NCI-H226 (cell line): ENCODE data around the gene KLRC4.
"Not testable (repeated sequence)": the region's sequence is repeated elsewhere in the genome, so short reads cannot be mapped to it uniquely, and the experiment has no call there.

Experiments
- DNase-seq: peaks from one replicate; pipeline ENCODE4 v3.0.0-alpha.2; 2015

The KLRC4 gene

DNA sequence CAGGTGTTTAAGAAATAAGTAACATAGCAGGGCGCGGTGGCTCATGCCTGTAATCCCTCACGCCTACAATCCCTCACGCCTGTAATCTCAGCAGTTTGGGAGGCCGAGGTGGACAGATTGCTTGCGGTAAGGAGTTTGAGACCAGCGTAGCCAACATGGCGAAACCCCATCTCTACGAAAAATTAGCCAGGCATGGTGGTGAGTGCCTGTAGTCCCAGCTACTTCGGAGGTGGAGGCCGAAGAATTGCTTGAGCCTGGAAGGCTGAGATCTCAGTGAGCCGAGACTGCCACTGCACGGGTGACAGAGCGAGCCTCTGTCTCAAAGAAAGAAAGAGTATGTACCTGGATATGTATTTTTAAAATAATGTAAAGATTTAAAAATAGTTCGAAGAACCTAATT is 13.4 kb downstream of the KLRC4 start:
- not testable (repeated sequence) for DNase-seq

DNA sequence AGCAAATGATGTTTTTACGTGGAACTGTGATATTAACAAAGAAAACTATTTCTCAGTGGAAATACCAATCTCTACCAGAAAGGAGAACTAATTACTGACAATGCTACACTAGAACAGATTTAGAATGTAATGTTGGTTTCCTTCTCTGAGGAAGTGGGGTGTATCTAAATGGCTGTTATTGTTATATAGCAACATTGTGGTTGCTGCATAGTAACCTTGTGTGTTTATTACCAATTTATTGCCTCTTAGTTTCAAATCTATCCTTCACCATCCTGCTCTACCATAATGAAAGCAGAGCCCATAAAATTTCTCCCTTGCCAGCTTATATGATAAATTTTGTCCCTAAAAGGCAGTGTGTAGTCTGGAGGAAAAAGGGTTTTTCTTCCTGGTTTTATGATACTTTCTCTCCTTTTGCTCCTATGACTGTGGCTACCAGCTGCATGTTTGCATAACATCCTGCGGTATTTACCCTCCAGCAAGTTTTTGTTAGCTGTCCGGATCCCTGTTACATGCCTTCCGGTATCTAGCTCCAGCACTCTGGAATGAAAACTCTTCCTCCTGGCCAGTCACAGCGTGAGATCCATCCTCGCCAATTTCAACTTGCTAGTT is 14.1 kb downstream of the KLRC4 start:
- DNase-seq = peak; percentile 84

DNA sequence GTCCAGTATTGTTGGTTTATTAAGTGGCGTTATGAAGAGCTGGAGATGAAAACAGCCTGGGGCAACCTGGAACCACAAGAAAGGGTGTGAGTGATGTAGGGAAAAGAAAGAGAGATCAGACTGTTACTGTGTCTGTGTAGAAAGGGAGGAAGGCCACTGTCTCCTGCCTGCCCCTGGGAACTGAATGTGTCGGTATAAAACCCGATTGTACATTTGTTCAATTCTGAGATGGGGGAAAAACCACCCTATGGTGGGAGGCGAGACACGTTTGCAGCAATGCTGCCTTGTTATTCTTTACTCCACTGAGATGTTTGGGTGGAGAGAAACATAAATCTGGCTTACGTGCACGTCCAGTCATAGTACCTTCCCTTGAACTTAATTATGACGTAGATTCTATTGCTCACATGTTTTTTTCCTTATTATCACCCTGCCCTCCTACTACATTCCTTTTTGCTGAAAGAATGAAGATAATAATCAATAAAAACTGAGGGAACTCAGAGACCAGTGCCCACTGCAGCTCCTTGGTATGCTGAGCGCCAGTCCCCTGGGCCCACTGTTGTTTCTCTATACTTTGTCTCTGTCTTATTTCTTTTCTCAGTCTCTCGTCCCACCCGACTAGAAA is 14.9 kb downstream of the KLRC4 start:
- not testable (repeated sequence) for DNase-seq

DNA sequence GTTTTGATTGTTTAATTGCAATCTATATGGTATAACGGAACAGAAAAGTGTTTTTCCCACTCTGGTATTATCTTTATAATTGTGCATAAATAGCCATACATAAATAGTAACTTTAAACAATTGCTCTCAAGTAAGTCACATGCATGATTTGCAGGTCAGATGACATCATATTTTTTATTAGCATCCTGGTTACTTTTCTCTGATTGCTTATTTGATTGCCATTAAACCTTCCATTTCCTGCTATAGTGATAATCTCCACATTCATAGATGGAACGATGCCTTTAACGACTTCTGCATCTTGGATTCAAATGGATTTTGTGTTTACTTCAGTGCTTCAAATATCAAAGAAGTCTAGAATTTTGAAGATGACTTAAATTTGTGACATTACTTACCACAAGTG is 16.3 kb downstream of the KLRC4 start:
- DNase-seq = no peak

DNA sequence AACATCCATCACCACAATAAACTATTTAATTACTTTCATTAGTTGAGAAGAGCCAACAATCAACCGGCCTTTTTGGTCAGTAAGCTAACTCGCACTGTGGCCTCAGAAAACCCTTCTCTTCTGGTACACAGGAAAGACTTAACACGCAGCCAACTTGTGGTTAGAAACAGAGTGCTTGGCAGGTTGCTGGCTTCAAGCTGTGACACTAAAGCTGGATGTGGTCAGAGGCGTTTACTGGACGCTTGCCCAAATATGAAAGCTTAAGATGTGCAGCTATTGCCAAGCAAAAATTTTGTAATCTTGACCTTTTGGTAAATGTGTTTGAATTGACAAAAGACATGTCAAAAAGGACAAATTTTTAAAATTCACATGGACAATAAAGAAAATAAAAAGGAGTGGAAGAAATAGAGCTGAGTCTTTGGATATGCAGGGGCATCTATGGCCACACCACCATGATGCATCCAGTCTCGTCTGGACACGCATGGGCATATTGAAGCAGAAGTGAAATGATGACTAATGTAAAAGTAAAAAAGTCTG is 17.1 kb downstream of the KLRC4 start:
- peak; percentile 78 for DNase-seq

DNA sequence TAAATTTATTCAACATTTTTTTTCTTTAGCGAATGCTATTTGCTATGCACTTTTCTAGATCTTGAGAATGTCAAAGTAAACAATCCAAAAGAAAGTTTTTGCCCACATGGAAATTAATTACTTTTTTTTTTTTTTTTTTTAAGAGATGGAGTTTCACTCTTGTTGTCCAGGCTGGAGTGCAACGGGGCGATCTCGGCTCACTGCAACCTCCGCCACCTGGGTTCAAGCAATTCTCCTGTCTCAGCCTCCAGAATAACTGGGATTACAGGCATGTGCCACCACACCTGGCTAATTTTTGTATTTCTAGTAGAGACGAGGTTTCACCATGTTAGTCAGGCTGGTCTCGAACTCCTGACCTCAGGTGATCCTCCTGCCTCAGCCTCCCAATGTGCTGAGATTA is 18.6 kb downstream of the KLRC4 start:
- DNase-seq = not testable (repeated sequence)

DNA sequence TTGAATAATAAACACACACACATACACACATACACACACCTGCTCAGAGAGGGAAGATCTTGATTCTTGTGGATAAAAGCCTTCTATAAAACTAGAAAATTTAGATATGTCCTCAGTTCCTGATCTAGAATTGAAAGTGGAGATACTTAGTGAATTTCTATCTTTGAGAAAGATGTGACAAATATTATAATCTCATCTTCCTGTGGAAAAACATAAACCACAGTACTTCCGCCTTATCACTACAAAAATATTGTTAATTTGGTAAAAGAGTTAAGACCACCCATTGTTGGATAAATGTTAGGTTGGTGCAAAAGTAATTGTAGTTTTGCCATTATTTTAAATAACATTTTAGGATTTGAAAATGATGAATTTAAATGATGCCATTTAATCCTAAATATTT is 19.7 kb downstream of the KLRC4 start, which contains the start of gene KLRK1:
KLRK1 (minus strand) TSS at position 138 of the 400 bp plus-strand sequence. CDS start 1,231 bp downstream, outside the sequence.
- DNase-seq = no peak

DNA sequence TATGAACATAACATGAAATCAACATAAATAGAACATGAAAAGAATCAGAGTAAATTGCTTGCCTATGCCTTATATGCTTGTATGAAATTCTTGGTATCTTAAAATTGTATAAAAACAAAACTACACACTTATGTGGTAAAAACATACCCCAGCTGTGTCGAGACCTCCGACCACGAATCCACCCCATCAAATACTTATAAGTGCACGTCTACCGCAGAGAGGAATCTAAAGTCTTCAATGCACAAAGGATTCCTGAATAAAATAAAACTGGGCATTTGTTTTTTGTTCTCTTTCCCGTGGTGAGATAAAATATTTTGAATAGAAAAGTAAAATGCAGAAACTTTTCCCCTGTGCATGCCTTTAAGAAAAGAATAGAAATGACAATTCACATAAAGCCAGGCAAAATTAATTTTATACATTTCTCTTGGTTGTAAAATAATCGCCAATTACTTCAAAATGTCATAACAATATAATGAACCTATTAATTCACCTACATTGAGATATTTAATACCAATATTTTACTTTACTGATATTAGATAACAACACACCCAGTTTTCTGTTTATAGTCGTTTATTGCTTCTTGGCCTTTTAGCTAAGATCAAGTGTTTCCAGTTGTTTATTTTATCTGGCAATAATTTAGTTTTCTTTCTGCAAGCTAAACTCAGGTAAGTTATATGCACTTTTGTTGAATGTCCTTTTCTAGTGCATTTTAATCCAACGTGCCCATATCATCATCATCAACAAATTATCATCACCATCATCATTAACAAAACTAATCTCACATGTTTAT is 20.7 kb downstream of the KLRC4 start:
- no peak for DNase-seq

DNA sequence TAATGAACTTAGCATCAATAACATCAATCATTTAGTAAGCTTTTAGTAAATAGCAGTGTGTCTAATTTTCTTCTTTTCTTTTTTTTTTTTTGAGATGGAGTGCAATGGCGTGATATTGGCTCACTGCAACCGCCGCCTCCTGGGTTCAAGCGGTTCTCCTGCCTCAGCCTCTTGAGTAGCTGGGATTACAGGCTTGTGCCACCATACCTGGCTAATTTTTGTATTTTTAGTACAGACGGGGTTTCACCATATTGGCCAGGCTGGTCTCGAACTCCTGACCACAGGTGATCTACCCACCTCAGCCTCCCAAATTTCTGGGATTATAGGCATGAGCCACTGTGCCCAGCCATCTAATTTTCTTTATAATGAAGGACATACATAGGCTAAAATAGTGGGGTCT is 22.1 kb downstream of the KLRC4 start:
- not testable (repeated sequence) for DNase-seq

DNA sequence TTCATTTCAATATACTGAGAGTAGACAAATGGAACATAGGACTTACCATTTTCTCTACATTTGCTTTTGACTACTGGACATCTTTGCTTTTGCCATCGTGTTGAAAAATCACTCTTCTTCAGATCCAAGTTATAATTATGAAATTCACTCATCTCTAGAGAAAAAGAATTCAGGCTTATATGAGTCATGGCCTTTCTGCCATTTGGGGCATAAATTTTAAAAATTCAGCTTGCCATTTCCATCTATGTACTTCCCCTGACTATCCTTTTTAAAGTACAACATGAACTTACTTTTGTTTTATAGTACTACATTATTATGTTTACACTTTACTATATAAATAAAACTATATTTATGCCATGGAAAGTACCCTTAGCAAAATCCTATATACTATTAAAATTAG is 22.7 kb downstream of the KLRC4 start:
- DNase-seq = no peak

DNA sequence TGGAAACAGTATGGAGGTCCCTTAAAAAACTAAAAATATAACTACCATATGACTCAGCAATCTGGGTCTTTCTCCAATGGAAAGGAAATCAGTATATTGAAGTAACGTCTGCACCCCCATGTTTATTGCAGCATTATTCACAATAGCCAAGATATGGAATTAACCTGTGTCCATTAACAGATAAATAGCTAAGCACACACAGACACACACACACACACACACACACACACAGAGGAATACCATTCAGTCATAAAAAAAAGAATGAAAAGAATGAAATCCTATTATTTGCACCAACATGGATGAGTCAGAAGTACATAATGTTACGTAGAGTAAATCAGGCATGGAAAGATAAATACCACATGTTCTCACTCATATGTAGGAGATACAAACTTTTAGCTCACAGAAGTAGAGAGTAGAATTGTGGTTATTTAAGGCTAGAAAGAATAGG is 24.4 kb downstream of the KLRC4 start:
- DNase-seq = peak; percentile 65

DNA sequence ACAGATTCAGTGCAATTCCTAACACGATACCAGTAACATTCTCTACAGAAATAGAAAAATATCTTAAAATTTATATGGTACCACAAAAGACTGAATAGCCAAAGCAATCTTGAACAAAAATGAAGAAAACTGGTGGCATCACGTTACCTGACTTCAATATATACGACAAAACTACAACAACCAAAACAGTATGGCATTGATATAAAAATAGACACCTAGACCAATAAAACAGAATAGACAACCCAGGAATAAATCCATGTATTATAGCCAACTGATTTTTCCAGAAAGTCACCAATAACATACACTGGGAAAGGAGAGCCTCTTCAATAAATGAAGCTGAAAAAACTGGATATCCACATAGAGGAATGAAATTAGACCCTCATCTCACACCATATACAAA is 25.4 kb downstream of the KLRC4 start:
- no peak for DNase-seq

DNA sequence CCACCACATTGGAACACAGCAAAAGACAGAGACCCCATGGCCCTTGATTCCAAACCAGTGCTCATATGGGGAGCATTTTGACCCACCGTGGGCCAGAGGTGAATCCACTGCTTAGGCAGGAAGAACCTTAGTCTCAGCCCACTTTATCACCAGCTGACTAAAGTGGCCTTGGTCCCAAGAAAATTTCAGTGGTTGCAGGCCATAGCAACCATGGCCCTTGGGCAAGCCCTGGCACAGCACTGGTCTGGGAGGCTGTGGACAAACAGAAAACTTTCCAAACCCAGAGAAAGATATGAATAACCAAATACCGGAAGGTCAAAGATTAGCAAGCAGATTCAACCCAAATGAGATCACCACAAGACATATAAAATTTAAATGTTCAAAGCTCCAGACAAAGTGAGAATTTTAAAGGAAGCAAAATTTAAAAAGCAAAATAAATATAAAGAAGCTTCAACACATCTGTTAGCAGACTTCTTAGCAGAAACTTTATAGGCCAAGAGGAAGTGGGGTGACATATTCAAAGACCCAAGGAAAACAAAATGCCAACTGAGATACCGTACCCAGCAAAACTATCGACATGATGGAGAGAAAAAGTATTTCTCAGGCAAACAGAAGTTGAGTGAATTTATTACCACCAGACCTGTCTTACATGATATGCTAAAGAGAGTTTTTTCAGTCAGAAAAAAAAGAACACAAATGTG is 27.5 kb downstream of the KLRC4 start:
- no peak for DNase-seq

DNA sequence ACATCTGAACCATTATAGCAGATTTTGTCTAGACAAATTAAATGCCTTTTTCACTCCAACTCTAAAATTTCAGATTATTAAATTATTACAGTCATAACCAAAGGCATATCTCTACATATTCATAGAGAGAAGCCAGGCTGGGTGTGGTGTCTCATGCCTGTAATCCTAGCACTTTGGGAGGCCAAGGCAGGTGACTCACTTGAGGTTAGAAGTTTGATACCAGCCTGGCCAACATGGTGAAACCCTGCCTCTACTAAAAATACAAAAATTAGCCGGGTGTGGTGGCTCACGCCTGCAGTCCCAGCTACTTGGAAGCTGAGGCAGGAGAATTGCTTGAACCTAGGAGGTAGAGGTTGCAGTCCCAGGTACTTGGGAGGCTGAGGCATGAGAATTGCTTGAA is 30.8 kb downstream of the KLRC4 start:
- peak; percentile 34 for DNase-seq

DNA sequence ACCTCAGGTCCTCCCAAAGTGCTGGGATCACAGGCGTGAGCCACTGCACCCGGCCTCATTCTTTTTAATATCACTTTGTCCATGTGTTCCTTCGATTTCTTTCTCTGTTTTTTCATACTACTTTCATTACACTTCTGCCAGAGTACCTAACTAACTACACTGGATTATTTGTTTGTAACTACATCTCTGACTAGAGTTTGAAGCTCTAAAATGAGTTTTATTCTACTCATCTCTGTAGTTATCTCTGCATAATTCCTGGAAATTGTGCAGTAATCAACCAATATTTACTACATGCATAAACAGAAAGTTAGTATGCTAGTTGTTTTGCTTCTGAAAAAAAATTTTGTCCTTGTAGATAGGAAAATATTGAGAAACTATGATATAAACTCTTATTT is 34.9 kb downstream of the KLRC4 start:
- DNase-seq = no peak

DNA sequence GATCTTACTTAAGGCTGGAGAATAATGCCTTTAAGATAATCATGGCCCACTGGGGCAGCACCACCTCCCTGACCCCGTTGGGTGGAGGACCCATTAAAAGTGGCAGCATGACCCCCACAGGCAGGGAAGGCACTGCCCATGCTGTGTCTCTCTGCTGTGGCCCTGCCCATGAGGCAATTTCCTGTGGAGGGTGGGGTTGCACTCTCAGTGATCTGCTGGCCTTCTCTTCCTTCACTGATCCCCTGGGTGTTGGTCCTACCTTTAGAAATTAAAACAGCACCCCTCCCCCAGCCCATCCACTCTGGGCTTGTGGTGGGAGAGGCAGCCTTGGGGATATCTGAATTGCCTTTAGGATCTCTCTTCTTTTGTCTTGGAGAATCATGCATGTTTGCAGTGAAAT is 37.0 kb downstream of the KLRC4 start:
- no peak for DNase-seq

DNA sequence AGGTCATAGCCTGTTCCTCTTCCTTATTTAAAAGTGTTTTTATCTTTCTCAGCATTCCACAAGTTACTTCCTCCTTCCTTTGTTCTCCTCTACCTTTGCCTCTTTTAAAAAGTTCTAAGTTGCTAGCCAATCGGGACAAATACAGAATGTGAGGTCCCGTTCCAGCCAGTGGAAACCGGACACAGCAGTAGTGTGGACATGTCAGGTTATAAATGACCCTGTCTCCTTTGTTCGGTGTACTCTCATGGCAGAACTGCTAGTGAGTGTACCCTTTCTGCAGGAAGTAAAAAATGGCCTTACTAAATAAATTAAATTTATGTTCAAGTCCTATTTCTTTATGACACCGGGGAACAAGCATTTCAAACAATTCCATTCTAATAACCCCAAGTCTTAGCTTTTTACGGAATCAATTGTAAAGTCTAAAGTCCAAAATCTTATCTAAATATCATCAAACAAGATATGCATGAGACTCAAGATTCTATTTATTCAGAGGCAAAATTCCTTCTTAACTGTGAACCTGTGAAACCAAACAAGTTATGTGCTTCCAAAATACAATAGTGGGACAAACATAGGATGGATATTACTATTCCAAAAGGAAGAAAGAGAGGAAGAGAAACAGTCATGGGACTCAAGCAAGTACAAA is 37.5 kb downstream of the KLRC4 start:
- DNase-seq = not testable (repeated sequence)

DNA sequence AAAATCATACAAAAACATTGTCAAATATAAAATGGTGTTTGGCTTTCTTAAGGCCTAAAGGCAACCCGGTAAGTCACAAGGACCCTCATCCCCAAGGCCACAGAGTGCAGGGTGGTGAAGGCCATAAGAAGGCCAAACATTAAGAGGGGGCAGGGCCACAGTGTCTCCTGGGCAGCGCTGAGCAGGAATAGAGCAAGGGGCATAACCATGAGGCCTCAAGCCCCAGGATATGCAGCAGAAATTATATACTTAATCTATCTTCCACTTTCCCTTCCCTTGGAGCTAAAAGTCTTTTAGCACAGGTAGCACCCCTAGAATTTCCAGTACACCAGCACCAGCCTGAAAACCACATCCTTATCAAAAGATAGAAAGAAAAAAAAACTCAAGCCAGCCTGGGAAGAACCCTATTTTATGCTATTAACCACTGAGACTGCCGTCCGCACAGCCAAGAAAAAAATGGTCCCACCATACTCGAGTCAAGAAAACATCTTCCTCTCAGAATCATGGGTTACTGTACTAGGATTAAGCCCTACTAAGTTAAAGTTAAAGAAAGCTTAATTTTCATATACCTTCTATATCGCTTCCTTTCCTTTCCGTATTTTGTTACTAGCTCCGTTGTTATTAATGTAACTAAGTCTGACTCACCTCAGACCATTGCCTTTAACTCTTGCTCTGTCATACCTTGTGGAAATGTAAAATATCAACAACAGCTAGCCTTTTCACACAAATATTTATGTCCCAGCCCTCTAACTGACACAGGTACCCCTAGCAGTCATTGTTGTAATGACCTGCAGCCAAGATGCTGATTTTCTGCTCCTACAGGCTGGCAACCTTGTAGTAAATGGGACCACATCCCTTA is 39.8 kb downstream of the KLRC4 start:
- no peak for DNase-seq

DNA sequence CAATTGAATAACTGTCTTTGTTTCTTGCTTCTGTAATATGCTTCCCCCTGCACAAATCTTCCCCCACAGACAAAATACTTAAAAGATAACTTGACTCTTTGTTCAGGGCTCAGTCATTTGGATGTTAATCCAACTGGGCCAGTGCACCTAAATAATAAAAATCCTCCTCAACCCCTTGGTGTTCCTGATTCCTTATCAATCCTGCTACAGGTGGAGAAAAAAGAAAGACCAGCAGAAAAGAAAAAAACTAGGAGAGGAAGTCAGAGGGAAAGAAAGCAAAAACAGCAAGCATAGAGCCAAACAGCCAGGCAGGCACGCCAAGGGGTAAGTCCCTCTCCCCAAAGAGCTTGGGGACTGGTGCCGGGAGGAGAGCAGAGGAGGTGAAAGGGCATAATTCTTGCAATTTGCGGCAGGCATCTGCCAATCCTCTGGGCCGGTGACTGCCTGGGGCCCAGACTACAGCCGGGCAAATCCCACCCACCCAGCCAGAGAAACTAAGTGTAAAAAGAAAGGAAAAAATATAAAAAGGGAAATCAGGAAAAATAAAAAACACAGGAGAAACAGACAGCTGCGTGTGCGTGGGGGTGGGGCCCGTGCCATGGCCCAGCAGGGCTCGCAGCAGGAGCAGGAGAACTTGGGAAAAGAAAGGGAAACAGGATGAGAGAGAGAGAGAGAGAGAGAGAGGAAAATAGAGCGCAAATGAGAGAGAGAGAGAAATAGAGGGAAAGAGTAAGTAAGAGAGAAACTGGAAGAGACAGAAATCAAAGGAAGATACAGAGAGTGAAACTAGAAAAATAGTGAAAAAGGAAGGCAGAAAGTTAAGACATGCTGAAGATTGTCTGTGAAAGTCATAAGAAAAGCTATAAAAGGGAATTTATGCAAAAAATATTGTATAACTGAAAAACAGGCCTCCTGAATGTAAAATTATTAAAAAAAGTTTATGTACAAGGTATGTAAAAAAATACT is 41.1 kb downstream of the KLRC4 start:
- no peak for DNase-seq

DNA sequence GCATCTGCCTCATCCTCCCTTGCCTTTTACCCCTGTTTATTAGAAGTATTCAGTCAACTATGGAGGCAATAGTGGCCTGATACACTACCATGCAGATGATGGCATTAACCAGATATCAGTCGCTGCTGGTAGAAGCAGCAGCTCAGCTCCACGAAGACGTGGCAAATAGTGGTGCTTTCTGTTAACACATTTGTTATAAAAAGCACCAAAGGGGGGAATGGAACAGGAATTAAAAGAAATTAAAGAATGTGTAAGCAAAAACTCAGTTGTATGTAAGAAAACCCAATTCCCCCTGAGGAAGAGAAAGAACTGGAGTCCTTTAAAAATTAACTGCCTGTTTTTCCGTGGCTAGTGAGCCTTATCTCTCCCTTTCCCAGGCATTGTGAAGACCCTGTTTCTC is 41.8 kb downstream of the KLRC4 start:
- not testable (repeated sequence) for DNase-seq
